ENCODE data around the gene TMEM54. TPM values are rescaled to one million over a fixed set of nuclear protein-coding genes. Genes with fewer than 3 reads are reported as not detected.

The TMEM54 gene
- total and polyA plus RNA-seq, 2 of the 13 experiments (the other 11 are each of a cell fraction or from before 2014, with no cell fraction given) = 2.5 to 2.9 TPM

DNA sequence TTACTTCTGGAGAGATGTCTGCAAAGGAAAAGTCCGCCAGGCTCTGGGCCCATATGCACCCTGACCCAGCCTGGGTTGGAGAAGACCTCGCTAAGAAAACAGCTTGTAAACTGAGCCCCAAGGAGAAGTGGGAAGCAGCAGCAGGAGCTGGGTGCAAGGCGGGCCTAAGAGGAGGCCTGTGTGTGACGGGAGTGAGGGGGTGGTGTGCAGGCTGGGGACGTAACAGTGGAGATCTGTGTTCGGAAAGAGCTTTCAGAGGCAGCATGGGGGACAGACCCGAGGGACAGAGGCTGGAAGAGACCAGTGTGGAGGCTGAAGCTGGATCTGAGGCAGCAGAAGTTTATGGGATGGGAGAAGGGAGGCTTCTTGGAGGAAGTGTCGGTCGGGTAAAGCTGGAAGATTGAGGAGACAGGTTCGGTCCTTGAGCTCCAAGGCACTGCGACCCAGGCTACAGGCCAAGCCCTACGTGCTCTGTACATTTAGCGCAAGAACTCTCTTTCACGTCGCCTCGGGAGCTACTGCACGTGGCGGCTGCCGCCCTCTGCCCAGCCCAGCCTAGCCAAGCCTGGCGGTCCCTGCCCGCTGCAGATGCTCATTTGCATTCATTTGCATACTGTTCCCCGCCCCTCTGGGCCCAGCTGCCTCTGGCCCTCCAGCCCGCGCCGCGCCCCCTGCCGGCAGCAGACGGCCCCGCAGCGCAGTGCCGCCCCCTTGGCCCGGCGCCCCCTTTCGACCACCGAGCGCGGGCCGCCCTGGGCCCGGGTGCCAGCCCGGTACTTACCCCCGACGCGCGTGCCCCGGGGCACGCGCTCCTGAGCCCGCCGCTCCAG lies 8.6 kb downstream of the TMEM54 start (continued):
- no peak for TF ChIP-seq SMAD3 (CRISPR knock-in tag; IDR thresholded peaks at IDR 0.05)
- TF ChIP-seq ZNF251 (CRISPR knock-in tag; IDR thresholded peaks at IDR 0.05) = no peak
- TF ChIP-seq TRIM24 (CRISPR knock-in tag; IDR thresholded peaks at IDR 0.05) = no peak
- no peak for TF ChIP-seq SIN3A (IDR thresholded peaks at IDR 0.05; ENCODE audit: borderline replicate concordance, low read depth, low read length)
- no peak for TF ChIP-seq SIX4 (CRISPR knock-in tag; IDR thresholded peaks at IDR 0.05)
- no peak for TF ChIP-seq IRX3 (CRISPR knock-in tag; IDR thresholded peaks at IDR 0.05; ENCODE audit: borderline replicate concordance, low read depth)
- TF ChIP-seq, protein P1, sequence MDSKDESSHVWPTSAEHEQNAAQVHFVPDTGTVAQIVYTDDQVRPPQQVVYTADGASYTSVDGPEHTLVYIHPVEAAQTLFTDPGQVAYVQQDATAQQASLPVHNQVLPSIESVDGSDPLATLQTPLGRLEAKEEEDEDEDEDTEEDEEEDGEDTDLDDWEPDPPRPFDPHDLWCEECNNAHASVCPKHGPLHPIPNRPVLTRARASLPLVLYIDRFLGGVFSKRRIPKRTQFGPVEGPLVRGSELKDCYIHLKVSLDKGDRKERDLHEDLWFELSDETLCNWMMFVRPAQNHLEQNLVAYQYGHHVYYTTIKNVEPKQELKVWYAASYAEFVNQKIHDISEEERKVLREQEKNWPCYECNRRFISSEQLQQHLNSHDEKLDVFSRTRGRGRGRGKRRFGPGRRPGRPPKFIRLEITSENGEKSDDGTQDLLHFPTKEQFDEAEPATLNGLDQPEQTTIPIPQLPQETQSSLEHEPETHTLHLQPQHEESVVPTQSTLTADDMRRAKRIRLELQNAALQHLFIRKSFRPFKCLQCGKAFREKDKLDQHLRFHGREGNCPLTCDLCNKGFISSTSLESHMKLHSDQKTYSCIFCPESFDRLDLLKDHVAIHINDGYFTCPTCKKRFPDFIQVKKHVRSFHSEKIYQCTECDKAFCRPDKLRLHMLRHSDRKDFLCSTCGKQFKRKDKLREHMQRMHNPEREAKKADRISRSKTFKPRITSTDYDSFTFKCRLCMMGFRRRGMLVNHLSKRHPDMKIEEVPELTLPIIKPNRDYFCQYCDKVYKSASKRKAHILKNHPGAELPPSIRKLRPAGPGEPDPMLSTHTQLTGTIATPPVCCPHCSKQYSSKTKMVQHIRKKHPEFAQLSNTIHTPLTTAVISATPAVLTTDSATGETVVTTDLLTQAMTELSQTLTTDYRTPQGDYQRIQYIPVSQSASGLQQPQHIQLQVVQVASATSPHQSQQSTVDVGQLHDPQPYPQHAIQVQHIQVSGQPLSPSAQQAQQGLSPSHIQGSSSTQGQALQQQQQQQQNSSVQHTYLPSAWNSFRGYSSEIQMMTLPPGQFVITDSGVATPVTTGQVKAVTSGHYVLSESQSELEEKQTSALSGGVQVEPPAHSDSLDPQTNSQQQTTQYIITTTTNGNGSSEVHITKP (CRISPR knock-in tag; IDR thresholded peaks at IDR 0.05; ENCODE audit: low read depth) = no peak
- no peak for TF ChIP-seq ZBTB8A (CRISPR knock-in tag; IDR thresholded peaks at IDR 0.05; ENCODE audit: borderline replicate concordance, low read depth)
- TF ChIP-seq FOSL2 (CRISPR knock-in tag; IDR thresholded peaks at IDR 0.05) = no peak
- TF ChIP-seq SPEN (CRISPR knock-in tag; IDR thresholded peaks at IDR 0.05; ENCODE audit: low read depth) = no peak
- no peak for TF ChIP-seq ZNF207 (IDR thresholded peaks at IDR 0.05; ENCODE audit: borderline replicate concordance)
- TF ChIP-seq, protein P2, sequence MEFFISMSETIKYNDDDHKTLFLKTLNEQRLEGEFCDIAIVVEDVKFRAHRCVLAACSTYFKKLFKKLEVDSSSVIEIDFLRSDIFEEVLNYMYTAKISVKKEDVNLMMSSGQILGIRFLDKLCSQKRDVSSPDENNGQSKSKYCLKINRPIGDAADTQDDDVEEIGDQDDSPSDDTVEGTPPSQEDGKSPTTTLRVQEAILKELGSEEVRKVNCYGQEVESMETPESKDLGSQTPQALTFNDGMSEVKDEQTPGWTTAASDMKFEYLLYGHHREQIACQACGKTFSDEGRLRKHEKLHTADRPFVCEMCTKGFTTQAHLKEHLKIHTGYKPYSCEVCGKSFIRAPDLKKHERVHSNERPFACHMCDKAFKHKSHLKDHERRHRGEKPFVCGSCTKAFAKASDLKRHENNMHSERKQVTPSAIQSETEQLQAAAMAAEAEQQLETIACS (CRISPR knock-in tag; IDR thresholded peaks at IDR 0.05) = no peak
- TF ChIP-seq, protein P3, sequence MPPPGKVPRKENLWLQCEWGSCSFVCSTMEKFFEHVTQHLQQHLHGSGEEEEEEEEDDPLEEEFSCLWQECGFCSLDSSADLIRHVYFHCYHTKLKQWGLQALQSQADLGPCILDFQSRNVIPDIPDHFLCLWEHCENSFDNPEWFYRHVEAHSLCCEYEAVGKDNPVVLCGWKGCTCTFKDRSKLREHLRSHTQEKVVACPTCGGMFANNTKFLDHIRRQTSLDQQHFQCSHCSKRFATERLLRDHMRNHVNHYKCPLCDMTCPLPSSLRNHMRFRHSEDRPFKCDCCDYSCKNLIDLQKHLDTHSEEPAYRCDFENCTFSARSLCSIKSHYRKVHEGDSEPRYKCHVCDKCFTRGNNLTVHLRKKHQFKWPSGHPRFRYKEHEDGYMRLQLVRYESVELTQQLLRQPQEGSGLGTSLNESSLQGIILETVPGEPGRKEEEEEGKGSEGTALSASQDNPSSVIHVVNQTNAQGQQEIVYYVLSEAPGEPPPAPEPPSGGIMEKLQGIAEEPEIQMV (CRISPR knock-in tag; IDR thresholded peaks at IDR 0.05; ENCODE audit: low read depth) = no peak
- no peak for TF ChIP-seq SP1 (IDR thresholded peaks at IDR 0.05)
- peak; percentile 53 for TF ChIP-seq SP1 (CRISPR knock-in tag; IDR thresholded peaks at IDR 0.05)
- no peak for TF ChIP-seq ZFP36L2 (CRISPR knock-in tag; IDR thresholded peaks at IDR 0.05)
- TF ChIP-seq KLF12 (CRISPR knock-in tag; IDR thresholded peaks at IDR 0.05; ENCODE audit: borderline replicate concordance) = no peak
- TF ChIP-seq ZFP41 (CRISPR knock-in tag; IDR thresholded peaks at IDR 0.05; ENCODE audit: borderline replicate concordance) = no peak
- TF ChIP-seq THYN1 (CRISPR knock-in tag; IDR thresholded peaks at IDR 0.05; ENCODE audit: borderline replicate concordance, low read depth) = no peak
- no peak for TF ChIP-seq NR2F2 (IDR thresholded peaks at IDR 0.05; ENCODE audit: borderline replicate concordance, low read depth)
- TF ChIP-seq, protein P4, sequence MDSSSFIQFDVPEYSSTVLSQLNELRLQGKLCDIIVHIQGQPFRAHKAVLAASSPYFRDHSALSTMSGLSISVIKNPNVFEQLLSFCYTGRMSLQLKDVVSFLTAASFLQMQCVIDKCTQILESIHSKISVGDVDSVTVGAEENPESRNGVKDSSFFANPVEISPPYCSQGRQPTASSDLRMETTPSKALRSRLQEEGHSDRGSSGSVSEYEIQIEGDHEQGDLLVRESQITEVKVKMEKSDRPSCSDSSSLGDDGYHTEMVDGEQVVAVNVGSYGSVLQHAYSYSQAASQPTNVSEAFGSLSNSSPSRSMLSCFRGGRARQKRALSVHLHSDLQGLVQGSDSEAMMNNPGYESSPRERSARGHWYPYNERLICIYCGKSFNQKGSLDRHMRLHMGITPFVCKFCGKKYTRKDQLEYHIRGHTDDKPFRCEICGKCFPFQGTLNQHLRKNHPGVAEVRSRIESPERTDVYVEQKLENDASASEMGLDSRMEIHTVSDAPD (CRISPR knock-in tag; IDR thresholded peaks at IDR 0.05) = no peak
- TF ChIP-seq RAD21 (CRISPR knock-in tag; IDR thresholded peaks at IDR 0.05) = peak; percentile 64
- no peak for TF ChIP-seq ZNF607 (CRISPR knock-in tag; IDR thresholded peaks at IDR 0.05; ENCODE audit: borderline replicate concordance)
